Vagina (tissue), 2 donors: Measurements from ENCODE around the gene SUSD1. TPM values are rescaled to one million over a fixed set of nuclear protein-coding genes. Genes with fewer than 3 reads are reported as not detected.
A peak's percentile ranks its signal among the peaks of the same experiment; 100 is the strongest.

Experiments
- DNase-seq, 2 donors: peaks; one replicate each; pipeline ENCODE4 v3.0.0-alpha.2; 2017; ENCODE audit errors: extremely low spot score in 2 of 2
- H3K27ac ChIP-seq: fragments of 200-600 bp; sonication (generic); one replicate; pipeline ENCODE4 v1.5.1; 2019
- H3K27me3 ChIP-seq: fragments of 200-600 bp; sonication (generic); one replicate; pipeline ENCODE4 v1.5.1; 2019
- H3K36me3 ChIP-seq, 2 donors: fragments of 200-600 bp; sonication (generic); one replicate each; pipeline ENCODE4 v1.5.1; 2017 to 2019
- H3K4me1 ChIP-seq: fragments of 200-600 bp; sonication (generic); one replicate; pipeline ENCODE4 v1.5.1; 2019
- H3K4me3 ChIP-seq, 2 donors: fragments of 200-600 bp; sonication (generic); 1 replicate in 1 of 2; 2 replicates in 1 of 2; pipeline ENCODE4 v1.5.1; 2016 to 2019
- H3K9me3 ChIP-seq: fragments of 200-600 bp; sonication (generic); one replicate; pipeline ENCODE4 v1.5.1; 2019
- CTCF ChIP-seq, 3 experiments: fragments of 450-650 bp in 2 of 3; fragments of 200-600 bp in 1 of 3; sonication (generic) in 1 of 3; IDR thresholded peaks; one replicate each; pipeline ENCODE4 v1.5.1; 2017 to 2019; ENCODE audit warnings: antibody characterized with exemption in 3 of 3, mild to moderate bottlenecking in 2 of 3, moderate library complexity in 2 of 3
- POLR2A ChIP-seq, 2 donors: fragments of 450-650 bp; IDR thresholded peaks; one replicate each; pipeline ENCODE4 v1.6.1; 2017; ENCODE audit warnings: antibody characterized with exemption in 2 of 2, mild to moderate bottlenecking in 2 of 2, moderate library complexity in 2 of 2
- POLR2AphosphoS5 ChIP-seq, 2 donors: sonication (generic); formaldehyde crosslinking; IDR thresholded peaks; one replicate each; pipeline ENCODE4 v1.9.0; 2017; ENCODE audit warnings: antibody characterized with exemption in 2 of 2, mild to moderate bottlenecking in 2 of 2, low read depth in 1 of 2; ENCODE audit not compliant: insufficient read depth in 1 of 2
- intact Hi-C: fragments of 100-400 bp; cut with DNase I; formaldehyde crosslinking; loops from one replicate; pipeline ENCODE4 v1.15.1; 2023
- total RNA-seq: library from RNA; depleted of rRNA; stranded (reverse); fragments of >200 nt; gene quantifications from one replicate; pipeline ENCODE4 v1.2.3, GENCODE V29; 2016

SUSD1 gene
- total RNA-seq, 1 donor from 2014 or later = 10.8 TPM

GRCh38 chr9:112086627-112087026, 88.5 kb downstream of the SUSD1 start:
- Histone ChIP-seq H3K9me3 (no peaks in the 10 kb centered on the region), H3K27ac (no peak overlapping the region)

DNA sequence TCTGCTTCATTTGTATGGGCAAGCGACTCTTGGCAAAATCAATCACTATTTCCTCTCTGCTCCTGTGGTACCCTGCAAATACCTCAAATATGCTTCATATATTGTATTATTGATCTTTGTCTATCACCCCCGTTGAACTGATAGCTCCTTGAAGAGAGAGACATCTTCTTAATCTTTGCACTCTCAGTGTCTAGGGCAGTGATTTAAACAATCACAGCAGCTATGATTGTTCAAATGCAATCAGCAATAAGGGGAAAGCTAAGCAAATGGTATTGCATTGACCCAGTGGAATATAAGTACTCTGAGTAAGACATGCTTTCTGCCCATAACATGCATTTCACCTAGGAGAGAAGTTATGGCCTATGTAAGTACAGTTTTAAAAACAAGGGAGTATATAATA, 90.2 kb downstream of the SUSD1 start:
- DNase-seq = no peak
- Histone ChIP-seq H3K9me3 (no peaks in the 10 kb centered on the region), H3K27me3 (no peaks in the 10 kb centered on the region), H3K36me3 (no peaks in the 10 kb centered on the region), H3K4me1 (no peaks in the 10 kb centered on the region), H3K4me3 (no peak overlapping the region), H3K27ac (no peak overlapping the region)
- no peak for TF ChIP-seq POLR2A (IDR thresholded peaks at IDR 0.05)
- no peak for TF ChIP-seq CTCF (IDR thresholded peaks at IDR 0.05)
- intact Hi-C loops = no loop called here

More at GRCh38 chr9:112086627-112087026, 88.5 kb downstream of the SUSD1 start:
- Histone ChIP-seq H3K36me3 (no peaks in the 10 kb centered on the region), H3K4me1 (no peaks in the 10 kb centered on the region), H3K27me3 (no peaks in the 10 kb centered on the region), H3K4me3 (no peak overlapping the region)
- DNase-seq = no peak
- no peak for TF ChIP-seq POLR2A (IDR thresholded peaks at IDR 0.05)
- TF ChIP-seq CTCF (IDR thresholded peaks at IDR 0.05) = peak in 1 of 3 experiments; percentile 23
- intact Hi-C loops = no loop called here

DNA sequence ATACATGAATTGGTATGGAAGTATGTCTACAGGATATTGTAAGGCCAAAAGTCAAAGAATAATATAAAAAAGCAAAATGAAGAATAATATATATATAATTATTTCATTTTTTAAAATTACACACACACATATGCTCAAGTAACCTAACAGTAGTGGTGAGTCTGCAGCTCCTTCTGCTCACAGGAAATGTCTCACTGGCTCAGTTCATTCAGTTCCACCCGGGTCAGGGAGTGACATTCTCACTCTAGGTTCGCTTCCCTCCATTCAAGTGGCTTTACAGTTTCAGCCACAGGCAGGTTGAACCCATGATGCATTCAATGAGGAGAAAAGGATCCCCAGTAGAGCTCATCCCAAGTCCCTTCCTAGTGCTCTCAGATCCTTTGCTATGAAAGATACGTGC, 90.8 kb downstream of the SUSD1 start:
- intact Hi-C loops = no loop called here
- H3K9me3 ChIP-seq = no peaks in the 10 kb centered on the region
- TF ChIP-seq POLR2A (IDR thresholded peaks at IDR 0.05) (no peak), CTCF (IDR thresholded peaks at IDR 0.05) (no peak), POLR2AphosphoS5 (IDR thresholded peaks at IDR 0.05; ENCODE audit: insufficient read depth in 1 of 2, low read depth in 1 of 2) (no peak)
- no peaks in the 10 kb centered on the region for H3K27me3 ChIP-seq
- H3K27ac ChIP-seq = no peak overlapping the region
- H3K4me1 ChIP-seq = no peaks in the 10 kb centered on the region
- H3K36me3 ChIP-seq = no peaks in the 10 kb centered on the region
- no peak for DNase-seq
- H3K4me3 ChIP-seq = no peak overlapping the region

DNA sequence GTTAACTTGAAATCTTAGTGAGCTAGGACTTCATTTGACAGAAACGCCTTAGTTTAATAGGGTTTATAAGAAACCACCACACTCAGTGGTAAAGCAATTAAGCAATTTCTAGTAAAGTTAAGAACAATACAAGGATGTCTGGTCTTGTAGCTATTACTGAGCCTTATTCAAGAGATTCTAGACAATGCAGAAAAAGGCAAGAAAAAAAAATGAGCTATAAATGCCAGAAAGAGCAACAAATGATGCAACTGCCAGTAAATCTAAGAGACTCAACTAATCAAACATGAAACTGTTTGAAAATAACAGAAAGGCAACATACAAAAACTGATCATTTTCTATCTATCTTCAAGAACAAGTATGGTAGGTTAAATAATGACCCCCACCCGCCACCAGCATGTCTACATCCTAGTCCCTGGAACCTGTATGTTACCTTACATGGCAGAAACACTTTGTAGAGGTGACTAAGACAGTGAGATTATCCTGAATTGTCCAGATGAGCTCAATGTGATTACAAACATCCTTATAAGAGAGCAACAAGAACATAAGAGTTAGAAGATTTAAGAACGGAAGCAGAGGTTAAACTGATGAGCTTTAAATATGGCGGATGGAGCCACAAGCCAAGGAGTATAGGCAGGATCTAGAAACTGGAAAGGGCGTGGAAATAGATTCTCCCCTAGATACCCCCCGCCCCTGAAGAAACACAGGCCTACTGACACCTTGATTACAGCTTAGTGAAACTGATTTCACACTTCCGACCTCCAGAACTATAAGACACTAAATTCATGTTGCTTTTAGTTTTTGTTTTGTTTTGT, 93.0 kb downstream of the SUSD1 start:
- TF ChIP-seq CTCF (IDR thresholded peaks at IDR 0.05) = no peak
- no peak for TF ChIP-seq POLR2AphosphoS5 (IDR thresholded peaks at IDR 0.05; ENCODE audit: insufficient read depth in 1 of 2, low read depth in 1 of 2)
- TF ChIP-seq POLR2A (IDR thresholded peaks at IDR 0.05) = no peak
- no peak for DNase-seq
- no peaks in the 10 kb centered on the region for H3K36me3 ChIP-seq
- no peaks in the 10 kb centered on the region for H3K9me3 ChIP-seq
- H3K27ac ChIP-seq = no peak overlapping the region
- H3K27me3 ChIP-seq = no peaks in the 10 kb centered on the region
- H3K4me3 ChIP-seq = no peak overlapping the region
- intact Hi-C loops = no loop called here
- H3K4me1 ChIP-seq = no peaks in the 10 kb centered on the region

DNA sequence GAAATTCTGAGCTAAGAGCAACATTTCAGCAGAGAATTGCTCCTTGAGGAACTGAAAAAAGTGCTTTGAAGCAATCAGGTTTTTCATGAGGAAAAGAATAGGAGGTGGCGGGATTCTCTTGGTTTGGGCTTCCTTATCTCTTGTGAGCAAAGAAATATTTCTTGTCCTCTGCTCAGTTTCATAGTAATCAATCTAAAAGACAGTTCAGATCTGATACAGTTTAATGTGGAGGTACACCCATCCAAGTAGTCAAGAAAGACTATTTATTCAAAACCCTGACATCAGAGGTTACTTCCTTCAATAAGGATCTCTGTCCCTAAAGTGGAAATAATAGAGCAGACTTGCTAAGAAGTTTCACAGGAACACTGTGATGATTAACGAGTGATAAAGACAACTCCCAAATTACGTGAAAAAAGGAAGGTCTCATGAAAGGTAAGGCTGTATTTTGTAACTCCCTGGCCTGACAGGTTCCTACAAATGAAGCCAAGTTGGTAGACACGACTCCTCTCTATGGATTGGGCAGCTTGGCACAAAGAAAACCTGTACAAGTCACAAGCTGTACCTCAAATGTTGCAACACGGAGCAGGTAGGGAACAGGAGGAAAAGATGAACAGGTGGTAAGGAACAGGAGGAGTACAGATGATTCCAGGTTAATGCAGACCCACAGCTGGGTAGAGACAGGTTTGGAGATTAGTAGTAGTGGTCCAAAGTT, 94.1 kb downstream of the SUSD1 start:
- no peaks in the 10 kb centered on the region for H3K27me3 ChIP-seq
- H3K36me3 ChIP-seq = no peaks in the 10 kb centered on the region
- peak in 1 of 2 donors; percentile 60 for TF ChIP-seq POLR2AphosphoS5 (IDR thresholded peaks at IDR 0.05; ENCODE audit: insufficient read depth in 1 of 2, low read depth in 1 of 2)
- TF ChIP-seq CTCF (IDR thresholded peaks at IDR 0.05) = no peak
- intact Hi-C loops = no loop called here
- no peaks in the 10 kb centered on the region for H3K4me1 ChIP-seq
- no peak for DNase-seq
- no peak overlapping the region for H3K27ac ChIP-seq
- H3K9me3 ChIP-seq = no peaks in the 10 kb centered on the region
- no peak overlapping the region for H3K4me3 ChIP-seq
